Measurements from ENCODE around the gene LGR6. TPM values are rescaled to one million over a fixed set of nuclear protein-coding genes. Genes with fewer than 3 reads are reported as not detected.
A peak's percentile ranks its signal among the peaks of the same experiment; 100 is the strongest.

LGR6 gene
- total RNA-seq, 4 donors from 2014 or later, result under 0.01 to 1.2 (median 0.78) TPM; not detected in 1

DNA sequence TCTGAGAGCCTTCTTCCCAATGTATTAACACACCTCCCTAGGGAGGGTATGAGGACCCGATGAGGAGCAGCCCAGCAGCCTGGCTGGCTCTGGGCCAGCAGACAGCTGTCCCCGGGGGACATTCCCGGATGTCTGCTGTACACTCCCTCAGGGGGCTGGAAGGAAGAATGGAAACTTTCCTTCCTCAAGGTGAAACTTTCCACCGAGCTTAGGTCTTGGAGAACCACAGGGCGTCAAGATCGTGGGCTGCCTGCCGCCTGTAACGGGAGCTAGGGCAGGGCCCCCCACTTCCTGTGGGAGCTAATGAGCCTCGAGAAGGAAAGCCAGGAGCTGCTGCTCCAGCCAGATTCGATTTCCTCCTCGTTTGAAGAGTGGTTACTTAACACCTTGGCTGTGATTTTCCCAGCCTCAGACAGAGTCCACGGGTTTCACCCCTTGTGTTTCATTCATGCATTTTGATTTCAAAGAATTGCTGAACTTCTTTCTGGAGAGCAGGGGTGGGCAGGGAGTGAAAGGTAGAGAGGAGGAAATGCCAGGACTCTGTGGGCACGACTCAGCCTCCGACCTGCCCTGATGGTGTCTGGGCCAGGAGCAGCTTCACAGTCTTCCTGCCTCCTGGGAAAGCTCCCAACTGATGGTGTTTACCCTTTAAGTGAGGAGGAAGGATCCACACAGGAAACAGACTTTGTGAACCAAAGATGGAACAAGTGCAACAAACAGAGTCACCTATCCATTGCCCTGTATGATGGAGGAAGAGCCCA lies 118.5 kb downstream of the LGR6 start:
- no peak overlapping the region for H3K4me3 ChIP-seq
- TF ChIP-seq EP300 (IDR thresholded peaks at IDR 0.05) (no peak), POLR2AphosphoS5 (IDR thresholded peaks at IDR 0.05) (no peak), POLR2A (IDR thresholded peaks at IDR 0.05; ENCODE audit: low read depth) (no peak)
- TF ChIP-seq, protein P1, sequence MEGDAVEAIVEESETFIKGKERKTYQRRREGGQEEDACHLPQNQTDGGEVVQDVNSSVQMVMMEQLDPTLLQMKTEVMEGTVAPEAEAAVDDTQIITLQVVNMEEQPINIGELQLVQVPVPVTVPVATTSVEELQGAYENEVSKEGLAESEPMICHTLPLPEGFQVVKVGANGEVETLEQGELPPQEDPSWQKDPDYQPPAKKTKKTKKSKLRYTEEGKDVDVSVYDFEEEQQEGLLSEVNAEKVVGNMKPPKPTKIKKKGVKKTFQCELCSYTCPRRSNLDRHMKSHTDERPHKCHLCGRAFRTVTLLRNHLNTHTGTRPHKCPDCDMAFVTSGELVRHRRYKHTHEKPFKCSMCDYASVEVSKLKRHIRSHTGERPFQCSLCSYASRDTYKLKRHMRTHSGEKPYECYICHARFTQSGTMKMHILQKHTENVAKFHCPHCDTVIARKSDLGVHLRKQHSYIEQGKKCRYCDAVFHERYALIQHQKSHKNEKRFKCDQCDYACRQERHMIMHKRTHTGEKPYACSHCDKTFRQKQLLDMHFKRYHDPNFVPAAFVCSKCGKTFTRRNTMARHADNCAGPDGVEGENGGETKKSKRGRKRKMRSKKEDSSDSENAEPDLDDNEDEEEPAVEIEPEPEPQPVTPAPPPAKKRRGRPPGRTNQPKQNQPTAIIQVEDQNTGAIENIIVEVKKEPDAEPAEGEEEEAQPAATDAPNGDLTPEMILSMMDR (IDR thresholded peaks at IDR 0.05), result no peak
- WGBS, result 28% methylated on average over 13 of the region's 14 CpGs
- intact Hi-C loops (cut with DNase I), result no loop called here
- H3K27ac ChIP-seq (replicated peaks in 1 of 4), result no peak overlapping the region
- H3K9me3 ChIP-seq, result no peaks in the 10 kb centered on the region
- DNase-seq (ENCODE audit: extremely low spot score), result no peak
- H3K4me1 ChIP-seq, result peaks cover 0 to 6% (median 3%) of the 10 kb centered on the region in 4 donors
- H3K36me3 ChIP-seq, result no peaks in the 10 kb centered on the region
- peaks cover 0 to 11% (median 0%) of the 10 kb centered on the region in 4 donors for H3K27me3 ChIP-seq

DNA sequence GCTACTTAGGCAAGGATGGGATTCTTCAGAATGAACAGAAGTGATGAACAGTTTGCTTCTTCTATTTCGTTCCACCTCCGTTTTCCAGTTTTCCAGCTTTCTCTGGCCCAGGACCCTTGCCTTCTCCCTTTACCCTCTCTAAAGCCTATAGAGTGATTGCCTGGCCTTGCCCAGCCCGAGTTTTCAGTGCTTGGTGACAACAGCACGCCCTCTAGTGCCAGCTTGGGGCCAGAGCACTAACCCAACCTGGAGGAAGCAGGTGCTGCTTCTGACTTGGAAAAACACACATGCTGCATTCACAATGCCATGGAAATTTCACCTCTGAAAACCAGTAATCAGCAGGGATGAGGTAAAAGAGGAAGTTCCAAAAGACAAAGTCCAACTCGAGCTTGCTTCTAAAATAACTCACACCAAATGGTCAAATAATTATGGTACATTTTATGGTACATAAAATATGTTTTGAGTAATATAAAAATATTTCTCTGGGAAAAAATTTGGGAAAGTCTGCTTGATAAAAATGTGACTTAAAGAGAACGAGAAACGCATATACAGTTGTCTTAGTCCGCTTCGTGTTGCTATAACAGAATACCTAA lies 122.1 kb downstream of the LGR6 start:
- Histone ChIP-seq H3K27me3 (peaks cover 0 to 24% (median 0%) of the 10 kb centered on the region in 4 donors), H3K27ac (replicated peaks in 1 of 4) (no peak overlapping the region), H3K4me3 (no peak overlapping the region), H3K4me1 (peaks cover 0 to 6% (median 3%) of the 10 kb centered on the region in 4 donors), H3K9me3 (no peaks in the 10 kb centered on the region), H3K36me3 (no peaks in the 10 kb centered on the region)
- intact Hi-C loops (cut with DNase I), result loop anchor here (5.0 kb wide), 1 partner anchor 128 kb away; no protein-coding TSS in a partner anchor
- TF ChIP-seq POLR2A (IDR thresholded peaks at IDR 0.05; ENCODE audit: low read depth), result no peak
- TF ChIP-seq, protein P1 (IDR thresholded peaks at IDR 0.05), result peak; percentile 74 to 88 (median 81)
- WGBS, result 14% methylated on average over 9 of the region's 9 CpGs
- DNase-seq (ENCODE audit: extremely low spot score), result no peak

DNA sequence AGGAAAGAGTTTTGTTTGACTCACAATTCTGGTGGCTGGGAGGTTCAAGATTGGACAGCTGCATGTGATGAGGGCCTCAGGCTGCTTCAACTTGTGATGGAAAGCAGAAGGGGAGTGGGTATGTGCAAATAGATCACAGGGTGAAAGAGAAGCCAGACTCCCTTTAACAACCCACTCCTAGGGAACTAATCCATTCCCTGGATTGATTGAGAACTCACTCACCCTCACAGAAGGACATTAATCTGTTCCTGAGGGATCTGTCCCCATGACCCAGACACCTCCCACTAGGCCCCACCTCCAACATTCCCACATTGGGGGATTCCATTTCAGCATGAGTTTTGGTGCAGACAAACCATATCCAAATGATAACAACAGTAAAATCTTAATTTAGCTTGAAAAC lies 122.6 kb downstream of the LGR6 start:
- H3K36me3 ChIP-seq, result no peaks in the 10 kb centered on the region
- no peak for DNase-seq (ENCODE audit: extremely low spot score)
- no peaks in the 10 kb centered on the region for H3K9me3 ChIP-seq
- H3K4me3 ChIP-seq, result no peak overlapping the region
- peaks cover 0 to 23% (median 0%) of the 10 kb centered on the region in 4 donors for H3K27me3 ChIP-seq
- TF ChIP-seq POLR2A (IDR thresholded peaks at IDR 0.05; ENCODE audit: low read depth) (no peak), POLR2AphosphoS5 (IDR thresholded peaks at IDR 0.05) (no peak), EP300 (IDR thresholded peaks at IDR 0.05) (no peak)
- TF ChIP-seq, protein P1 (IDR thresholded peaks at IDR 0.05), result no peak
- H3K4me1 ChIP-seq, result peaks cover 0 to 6% (median 3%) of the 10 kb centered on the region in 4 donors
- intact Hi-C loops (cut with DNase I), result loop anchor here (5.0 kb wide), 1 partner anchor 129 kb away; no protein-coding TSS in a partner anchor
- no peak overlapping the region for H3K27ac ChIP-seq (replicated peaks in 1 of 4)

DNA sequence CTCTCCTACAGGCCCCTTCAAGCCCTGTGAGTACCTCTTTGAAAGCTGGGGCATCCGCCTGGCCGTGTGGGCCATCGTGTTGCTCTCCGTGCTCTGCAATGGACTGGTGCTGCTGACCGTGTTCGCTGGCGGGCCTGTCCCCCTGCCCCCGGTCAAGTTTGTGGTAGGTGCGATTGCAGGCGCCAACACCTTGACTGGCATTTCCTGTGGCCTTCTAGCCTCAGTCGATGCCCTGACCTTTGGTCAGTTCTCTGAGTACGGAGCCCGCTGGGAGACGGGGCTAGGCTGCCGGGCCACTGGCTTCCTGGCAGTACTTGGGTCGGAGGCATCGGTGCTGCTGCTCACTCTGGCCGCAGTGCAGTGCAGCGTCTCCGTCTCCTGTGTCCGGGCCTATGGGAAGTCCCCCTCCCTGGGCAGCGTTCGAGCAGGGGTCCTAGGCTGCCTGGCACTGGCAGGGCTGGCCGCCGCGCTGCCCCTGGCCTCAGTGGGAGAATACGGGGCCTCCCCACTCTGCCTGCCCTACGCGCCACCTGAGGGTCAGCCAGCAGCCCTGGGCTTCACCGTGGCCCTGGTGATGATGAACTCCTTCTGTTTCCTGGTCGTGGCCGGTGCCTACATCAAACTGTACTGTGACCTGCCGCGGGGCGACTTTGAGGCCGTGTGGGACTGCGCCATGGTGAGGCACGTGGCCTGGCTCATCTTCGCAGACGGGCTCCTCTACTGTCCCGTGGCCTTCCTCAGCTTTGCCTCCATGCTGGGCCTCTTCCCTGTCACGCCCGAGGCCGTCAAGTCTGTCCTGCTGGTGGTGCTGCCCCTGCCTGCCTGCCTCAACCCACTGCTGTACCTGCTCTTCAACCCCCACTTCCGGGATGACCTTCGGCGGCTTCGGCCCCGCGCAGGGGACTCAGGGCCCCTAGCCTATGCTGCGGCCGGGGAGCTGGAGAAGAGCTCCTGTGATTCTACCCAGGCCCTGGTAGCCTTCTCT lies 124.6 kb downstream of the LGR6 start:
- Histone ChIP-seq H3K9me3 (no peaks in the 10 kb centered on the region), H3K27ac (replicated peaks in 1 of 4) (no peak overlapping the region), H3K4me3 (no peak overlapping the region), H3K36me3 (no peaks in the 10 kb centered on the region), H3K27me3 (peaks cover 0 to 23% (median 0%) of the 10 kb centered on the region in 4 donors), H3K4me1 (no peaks in the 10 kb centered on the region)
- 91% methylated on average over 24 of the region's 52 CpGs for WGBS
- intact Hi-C loops (cut with DNase I), result loop anchor here (5.0 kb wide), 1 partner anchor 131 kb away; no protein-coding TSS in a partner anchor
- no peak for TF ChIP-seq POLR2AphosphoS5 (IDR thresholded peaks at IDR 0.05)
- no peak for TF ChIP-seq POLR2A (IDR thresholded peaks at IDR 0.05; ENCODE audit: low read depth)
- TF ChIP-seq, protein P1 (IDR thresholded peaks at IDR 0.05), result no peak
- no peak for TF ChIP-seq EP300 (IDR thresholded peaks at IDR 0.05)
- no peak for DNase-seq (ENCODE audit: extremely low spot score)

Measured in esophagus muscularis mucosa (tissue), 4 donors.